ENCODE measurements around the gene SPART.
"Not testable (repeated sequence)": the region's sequence is repeated elsewhere in the genome, so short reads cannot be mapped to it uniquely, and the experiment has no call there.

SPART gene

GRCh38 chr13:36313047-36313969, 32.9 kb downstream of the SPART start:
- DNase-seq = no peak

GRCh38 chr13:36310417-36311108, 35.6 kb downstream of the SPART start:
- DNase-seq = no peak

- no peak for DNase-seq
Measured at GRCh38 chr13:36302289-36302688, 43.9 kb downstream of the SPART start.

GRCh38 chr13:36299469-36299868, 46.7 kb downstream of the SPART start:
- not testable (repeated sequence) for DNase-seq

GRCh38 chr13:36298535-36299068, 47.6 kb downstream of the SPART start:
- DNase-seq = no peak

GRCh38 chr13:36297366-36298338, 48.5 kb downstream of the SPART start, which contains the start of gene CCDC169:
TSS of gene CCDC169 (minus strand) at chr13:36297814. CDS start at chr13:36297719, 95 bp downstream.
- peak; percentile 61 to 67 for DNase-seq

GRCh38 chr13:36294096-36294495, 52.1 kb downstream of the SPART start:
- no peak for DNase-seq

GRCh38 chr13:36293497-36293896, 52.7 kb downstream of the SPART start:
- DNase-seq = no peak

GRCh38 chr13:36288794-36289391, 57.3 kb downstream of the SPART start:
- no peak for DNase-seq

- no peak for DNase-seq
Measured at GRCh38 chr13:36286006-36286405, 60.2 kb downstream of the SPART start.

GRCh38 chr13:36282821-36283432, 63.3 kb downstream of the SPART start:
- DNase-seq = peak in 1 of 2 donors; percentile 21

- DNase-seq = peak in 1 of 2 donors; percentile 24
Measured at GRCh38 chr13:36275190-36276002, 70.8 kb downstream of the SPART start.

GRCh38 chr13:36273431-36273830, 72.8 kb downstream of the SPART start:
- DNase-seq = no peak

GRCh38 chr13:36261976-36262375, 84.2 kb downstream of the SPART start:
- no peak for DNase-seq

GRCh38 chr13:36261011-36261410, 85.2 kb downstream of the SPART start:
- no peak for DNase-seq

- no peak for DNase-seq
Measured at GRCh38 chr13:36259361-36260137, 86.6 kb downstream of the SPART start.

- no peak for DNase-seq
Measured at GRCh38 chr13:36258831-36259230, 87.4 kb downstream of the SPART start.

Measured in CD4-positive, alpha-beta T cell treated with Interferon alpha-2 for 1 hour (primary cell).